ENCODE data around the gene CCDC187. TPM values are rescaled to one million over a fixed set of nuclear protein-coding genes. Genes with fewer than 3 reads are reported as not detected.

CCDC187 gene
- total and polyA plus RNA-seq, 2 of the 8 experiments (the other 6 are each of a cell fraction or from before 2014, with no cell fraction given) = 0.02 TPM; not detected in 1

- Histone ChIP-seq H2AK5ac (ENCODE audit: low read depth, low read length) (peak overlapping the region; percentile 5; the same call in 1 of the 2 replicates), H2BK5ac (ENCODE audit: low read depth, low read length) (0 out of 2 replicates have a peak overlapping the region, but pooled peaks have one; percentile 6), H2BK120ac (replicated peaks; ENCODE audit: low read depth, low read length) (no peak overlapping the region), H2BK12ac (ENCODE audit: low read depth, low read length) (no peak overlapping the region), H2BK20ac (ENCODE audit: low read length) (no peak overlapping the region), H3K4me3 (ENCODE audit: extremely low read depth in 1 of 4, insufficient read depth in 2 of 4, low read depth in 3 of 4, low read length in 4 of 4) (no peak overlapping the region), H3K4ac (replicated peaks; ENCODE audit: insufficient read length, low read depth, low read length) (no peak overlapping the region), H4K91ac (replicated peaks; ENCODE audit: insufficient read length, low read length) (no peak overlapping the region), H3K18ac (ENCODE audit: extremely low read depth, low read length) (no peak overlapping the region), H4K5ac (ENCODE audit: insufficient read length, low read depth, low read length) (no peak overlapping the region), H2BK15ac (ENCODE audit: low read length) (no peak overlapping the region), H3K27ac (ENCODE audit: low read depth, low read length) (no peak overlapping the region), H3K14ac (ENCODE audit: insufficient read length) (no peak overlapping the region), H3K79me1 (ENCODE audit: low read depth, low read length) (peaks cover 17% of the 10 kb centered on the region), H3K9ac (replicated peaks in 1 of 4; ENCODE audit: extremely low read depth in 1 of 4, low read depth in 3 of 4, low read length in 3 of 4) (no peak overlapping the region), H4K8ac (ENCODE audit: extremely low read depth, insufficient read depth, low read length) (no peak overlapping the region), H3K27me3 (replicated peaks in 1 of 4; ENCODE audit: control insufficient read depth in 3 of 4, extremely low read depth in 1 of 4, insufficient read depth in 3 of 4, low read length in 3 of 4) (no peaks in the 10 kb centered on the region), H4K20me1 (replicated peaks in 1 of 2; ENCODE audit: control insufficient read depth in 1 of 2, insufficient read depth in 2 of 2, low read length in 2 of 2) (peaks cover 14 to 18% of the 10 kb centered on the region in 2 experiments), H3K79me2 (ENCODE audit: control insufficient read depth in 1 of 2, insufficient read depth in 2 of 2, low read length in 2 of 2) (peaks cover 4 to 78% of the 10 kb centered on the region in 2 experiments; a peak in 3 of 4 replicates), H3K23ac (ENCODE audit: insufficient read length) (no peak overlapping the region), H3K56ac (replicated peaks; ENCODE audit: insufficient read length, low read depth, low read length) (no peak overlapping the region), H2AFZ (ENCODE audit: low read length) (no peak overlapping the region), H3K4me1 (replicated peaks in 1 of 4; ENCODE audit: control insufficient read depth in 3 of 4, insufficient read depth in 4 of 4, low read length in 3 of 4) (no peaks in the 10 kb centered on the region; a peak in 1 of 7 replicates), H3K36me3 (ENCODE audit: control insufficient read depth in 2 of 4, insufficient read depth in 4 of 4, low read length in 3 of 4) (peaks cover 0 to 14% (median 1%) of the 10 kb centered on the region in 4 experiments; a peak in 2 of 8 replicates), H3K4me2 (ENCODE audit: insufficient read depth in 1 of 2, low read depth in 2 of 2, low read length in 2 of 2) (no peak overlapping the region), H3K9me3 (ENCODE audit: insufficient read depth in 2 of 2, low read depth in 1 of 2, low read length in 1 of 2) (no peaks in the 10 kb centered on the region), H3K23me2 (ENCODE audit: low read depth, low read length) (no peaks in the 10 kb centered on the region)
- ChIA-PET CTCF (ENCODE audit: partially characterized antibody) (interaction anchor here (0.7 to 1.0 kb wide), 3 partner anchors 10 to 266 kb away, joined by 3 to 4 read pairs (median 3); no protein-coding TSS in a partner anchor), POLR2A (ENCODE audit: partially characterized antibody) (no interaction called here)
- DNase-seq (ENCODE audit: low read depth in 1 of 2, low spot score in 2 of 2) (no peak), FAIRE-seq (no peak)
- TF ChIP-seq SIRT6 (IDR thresholded peaks at IDR 0.05; ENCODE audit: low read length) = no peak
- TF ChIP-seq KDM5A (IDR thresholded peaks at IDR 0.05; ENCODE audit: low read length) = no peak
- no peak for TF ChIP-seq RXRA (IDR thresholded peaks at IDR 0.05; ENCODE audit: insufficient read depth, low read depth, low read length)
- no peak for TF ChIP-seq ASH2L (IDR thresholded peaks at IDR 0.05; ENCODE audit: low read length)
- TF ChIP-seq TAF7 (optimal IDR thresholded peaks at IDR 0.05; ENCODE audit: borderline replicate concordance, low read depth, low read length) = no peak
- no peak for TF ChIP-seq ATF2 (IDR thresholded peaks at IDR 0.05; ENCODE audit: low read length)
- TF ChIP-seq YY1 (IDR thresholded peaks at IDR 0.05; ENCODE audit: low read depth, low read length) = no peak
- no peak for TF ChIP-seq KDM4A (IDR thresholded peaks at IDR 0.05; ENCODE audit: low read depth, low read length, severe bottlenecking)
- no peak for TF ChIP-seq BACH1 (IDR thresholded peaks at IDR 0.05; ENCODE audit: low read length)
- TF ChIP-seq RFX5 (IDR thresholded peaks at IDR 0.05; ENCODE audit: borderline replicate concordance, low read depth, low read length) = no peak
- no peak for TF ChIP-seq EP300 (IDR thresholded peaks at IDR 0.05; ENCODE audit: borderline replicate concordance in 1 of 2, low read depth in 2 of 2, low read length in 2 of 2)
- no peak for TF ChIP-seq SIN3A (conservative IDR thresholded peaks at IDR 0.05 in 1 of 2, IDR thresholded peaks at IDR 0.05 in 1 of 2; ENCODE audit: low read depth in 1 of 2, low read length in 2 of 2)
- TF ChIP-seq POLR2A (IDR thresholded peaks at IDR 0.05; ENCODE audit: control extremely low read depth in 1 of 2, low read depth in 2 of 2, low read length in 2 of 2) = no peak
- WGBS, 2 experiments (ENCODE audit: extremely low coverage in 1 of 2, insufficient coverage in 1 of 2, insufficient read length in 1 of 2, insufficient replicate concordance in 2 of 2, low coverage in 1 of 2, low lambda C conversion rate in 2 of 2, missing lambda C conversion rate in 1 of 2) = 91% methylated on average over 10 of the region's 10 CpGs; no CpG with 5 or more reads in 1 of the 2 experiments
Observed at GRCh38 chr9:136232969-136233368, 70.9 kb downstream of the CCDC187 start.
